HG02981 (cell line): ENCODE data around the gene ST6GALNAC6.
"Not testable (repeated sequence)": the region's sequence is repeated elsewhere in the genome, so short reads cannot be mapped to it uniquely, and the experiment has no call there.

Source experiments
- ATAC-seq: cut with Tn5 transposase; IDR thresholded peaks from one replicate; pipeline ENCODE4 v1.9.1; 2021; ENCODE audit warnings: mild to moderate bottlenecking, moderate library complexity; ENCODE audit not compliant: unreplicated experiment

ST6GALNAC6 gene

DNA sequence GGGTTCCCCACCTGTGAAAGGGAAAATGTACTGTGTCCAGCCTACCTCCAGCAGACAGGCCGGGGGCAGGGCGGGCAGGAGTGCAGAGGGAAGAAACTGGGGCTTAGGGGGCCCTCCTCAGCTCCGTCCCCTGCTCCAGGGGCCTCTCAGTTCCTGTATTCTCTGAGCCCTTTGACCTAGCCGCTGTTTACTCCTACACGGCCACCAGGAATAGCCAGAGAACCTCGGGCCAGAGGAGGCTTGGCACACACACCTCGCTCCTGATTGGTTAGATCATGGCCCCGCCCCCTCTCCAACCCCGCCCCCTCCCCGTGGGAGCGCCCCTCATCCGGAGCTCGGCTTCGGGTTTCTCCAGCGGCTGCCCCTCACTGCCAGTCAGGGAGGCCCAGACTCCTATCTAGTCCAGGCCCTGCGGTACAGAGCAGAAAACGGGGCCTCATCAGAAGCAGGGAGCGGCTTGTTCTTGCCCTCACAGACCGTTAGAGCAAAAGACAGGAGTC lies 2.2 kb downstream of the ST6GALNAC6 start:
- ATAC-seq: no peak

GRCh38 chr9:127896395-127897192 lies 2.8 kb downstream of the ST6GALNAC6 start:
- no peak for ATAC-seq

DNA sequence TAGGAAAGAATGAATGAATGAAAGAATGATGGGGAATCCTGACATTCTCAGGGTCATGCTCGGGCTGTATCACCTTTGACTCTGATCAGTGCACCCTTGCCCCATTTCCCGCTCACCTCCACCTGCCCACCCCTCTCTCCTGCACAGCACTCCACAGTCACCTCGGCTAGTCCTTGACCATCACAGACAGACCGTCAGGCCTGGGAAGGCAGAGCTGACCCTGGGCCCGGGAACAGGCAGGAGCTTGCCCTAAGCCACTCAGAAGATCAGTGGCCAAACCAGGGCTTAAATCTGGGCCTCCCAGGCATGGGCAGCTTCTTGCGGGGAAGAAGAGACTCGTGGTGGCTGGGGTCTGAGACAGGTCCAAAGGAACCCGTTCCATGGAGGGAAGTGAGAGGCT lies 3.6 kb downstream of the ST6GALNAC6 start:
- ATAC-seq: no peak

DNA sequence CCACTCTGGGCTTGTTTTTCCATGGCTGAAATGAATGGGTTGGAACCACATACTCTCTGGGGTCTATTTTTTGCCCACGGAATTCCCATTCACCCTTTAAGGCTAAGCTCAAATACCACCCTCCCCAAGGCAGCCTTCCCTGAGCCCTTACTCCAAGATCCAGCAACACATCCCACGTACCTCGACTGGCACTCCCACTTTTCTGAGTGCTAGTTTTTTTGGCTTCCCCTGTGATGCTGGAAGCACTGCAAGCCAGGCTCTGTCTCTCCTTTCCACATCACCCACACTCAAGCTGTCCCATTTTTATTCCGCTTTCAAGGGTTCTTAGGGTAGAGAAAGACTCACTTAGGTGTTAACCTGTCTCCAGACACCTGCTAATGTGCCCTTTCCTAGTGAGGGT lies 6.0 kb downstream of the ST6GALNAC6 start:
- no peak for ATAC-seq

DNA sequence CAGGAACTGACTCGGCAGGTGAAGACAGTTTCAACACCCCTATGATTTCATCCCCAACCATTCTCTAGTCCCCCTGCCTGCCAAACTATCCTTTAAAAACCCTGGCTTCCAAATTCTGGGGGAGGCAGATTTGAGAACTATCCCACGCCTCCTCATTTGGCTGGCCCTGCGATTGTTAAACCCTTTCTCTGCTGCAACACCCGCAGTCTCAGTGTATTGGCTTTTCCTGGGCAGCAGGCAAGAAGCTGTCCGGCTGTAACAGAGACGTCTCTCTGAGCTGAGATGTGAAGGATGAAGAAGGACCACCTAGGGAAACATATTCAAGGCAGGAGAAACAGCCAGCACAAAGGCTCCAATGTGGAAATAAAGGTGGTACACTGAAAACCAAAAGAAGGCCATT lies 6.6 kb downstream of the ST6GALNAC6 start:
- ATAC-seq: no peak

DNA sequence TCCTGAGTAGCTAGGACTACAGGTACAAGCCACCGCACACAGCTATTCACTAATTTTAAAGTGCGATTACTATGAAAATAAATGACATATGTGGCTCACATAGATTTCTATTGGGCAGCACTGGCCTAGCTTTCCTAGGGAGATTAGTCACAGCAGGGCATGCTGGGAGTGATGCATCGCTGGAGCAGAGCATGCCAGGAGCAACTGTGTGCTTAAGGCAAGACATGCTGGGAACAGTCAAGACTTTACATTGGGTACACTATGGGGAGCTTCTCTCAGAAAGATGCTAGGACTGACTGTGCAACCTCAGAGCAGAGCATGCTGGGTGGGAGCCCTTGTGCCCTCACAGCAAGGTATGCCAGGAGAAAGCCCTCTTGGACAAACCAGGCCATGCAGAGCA lies 9.3 kb downstream of the ST6GALNAC6 start:
- no peak for ATAC-seq

DNA sequence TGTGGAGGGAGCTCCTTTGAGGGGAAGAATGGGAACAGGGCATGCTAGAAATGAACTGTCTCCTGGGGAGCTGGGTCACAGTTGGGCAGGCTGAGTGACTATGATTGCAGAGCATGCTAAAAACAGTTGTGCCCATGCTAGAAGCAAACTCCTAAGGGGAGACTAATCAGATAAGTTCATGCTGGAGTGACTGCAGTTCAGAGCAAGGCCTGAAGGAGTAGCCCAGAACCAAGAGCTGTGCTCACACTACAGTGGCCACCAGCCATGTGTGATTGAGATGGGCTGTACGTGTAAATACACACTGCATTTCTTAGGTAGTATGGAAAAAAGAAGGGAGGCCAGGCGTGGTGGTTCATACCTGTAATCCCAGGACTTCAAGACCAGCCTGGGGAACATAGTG lies 11.6 kb downstream of the ST6GALNAC6 start:
- ATAC-seq: no peak

DNA sequence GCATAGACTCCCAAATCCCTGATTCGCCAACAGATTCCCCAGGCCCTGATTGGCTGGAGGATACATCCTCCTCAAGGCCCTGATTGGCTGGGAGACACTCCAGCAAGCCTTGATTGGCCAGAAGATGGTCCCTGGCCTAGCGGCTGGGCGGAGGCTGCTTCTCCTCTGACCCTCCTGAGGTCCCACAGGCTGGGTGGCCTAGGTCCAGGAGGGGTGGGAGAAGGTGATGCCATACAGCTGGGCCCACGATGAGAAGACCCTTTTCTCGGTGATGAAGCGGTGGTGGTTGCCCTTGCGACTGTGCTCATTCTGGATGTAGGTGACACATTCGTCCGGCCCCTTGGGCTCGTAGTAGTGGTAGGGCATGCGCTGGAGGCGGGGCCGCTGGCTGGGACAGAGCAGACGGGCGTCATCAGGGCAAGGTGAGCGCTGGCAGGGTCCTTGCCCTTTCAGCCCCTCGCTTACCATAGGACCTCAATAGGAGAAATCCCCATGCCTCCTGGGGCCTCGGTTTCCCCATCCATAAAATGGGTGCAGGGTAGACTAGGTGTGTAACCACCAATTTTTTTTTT lies 12.9 kb downstream of the ST6GALNAC6 start:
- ATAC-seq: no peak

DNA sequence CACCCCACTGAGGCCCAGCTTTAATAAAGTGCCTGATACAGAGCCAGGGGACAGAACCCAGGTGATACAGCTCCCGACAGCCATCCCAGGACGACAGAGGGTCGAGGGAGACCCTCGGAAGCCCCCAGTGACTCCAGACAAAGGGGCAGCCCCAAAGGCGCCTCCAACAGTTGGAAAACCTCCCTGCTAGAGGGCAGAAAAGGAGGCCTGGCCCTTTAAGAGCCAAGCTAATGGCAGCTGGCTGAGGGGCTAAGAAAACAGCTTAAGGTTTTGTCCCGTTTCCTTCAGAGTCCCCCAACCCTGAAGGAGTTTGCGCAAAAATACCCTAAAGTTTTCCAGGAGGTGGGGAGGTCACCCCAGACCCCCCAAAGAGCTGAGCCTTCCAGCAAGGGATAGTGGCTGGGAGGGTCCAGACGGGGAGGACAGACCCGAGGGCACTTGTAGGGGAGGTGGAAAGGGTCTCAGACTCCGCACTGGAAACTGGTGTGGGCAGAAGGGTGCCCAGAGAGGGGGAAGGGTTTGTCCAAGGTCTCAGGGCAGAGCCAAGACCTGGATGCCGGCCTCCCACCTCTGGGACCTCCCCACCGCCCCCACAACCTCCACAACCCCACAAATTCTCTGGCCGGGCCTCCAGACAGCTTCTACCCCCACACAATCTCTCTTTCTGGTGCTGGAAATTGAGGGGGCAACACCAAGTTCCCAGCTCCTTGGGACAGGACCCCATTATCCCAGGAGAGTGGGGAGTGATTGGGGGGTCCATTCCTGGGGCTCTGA lies 13.7 kb downstream of the ST6GALNAC6 start:
- no peak for ATAC-seq

DNA sequence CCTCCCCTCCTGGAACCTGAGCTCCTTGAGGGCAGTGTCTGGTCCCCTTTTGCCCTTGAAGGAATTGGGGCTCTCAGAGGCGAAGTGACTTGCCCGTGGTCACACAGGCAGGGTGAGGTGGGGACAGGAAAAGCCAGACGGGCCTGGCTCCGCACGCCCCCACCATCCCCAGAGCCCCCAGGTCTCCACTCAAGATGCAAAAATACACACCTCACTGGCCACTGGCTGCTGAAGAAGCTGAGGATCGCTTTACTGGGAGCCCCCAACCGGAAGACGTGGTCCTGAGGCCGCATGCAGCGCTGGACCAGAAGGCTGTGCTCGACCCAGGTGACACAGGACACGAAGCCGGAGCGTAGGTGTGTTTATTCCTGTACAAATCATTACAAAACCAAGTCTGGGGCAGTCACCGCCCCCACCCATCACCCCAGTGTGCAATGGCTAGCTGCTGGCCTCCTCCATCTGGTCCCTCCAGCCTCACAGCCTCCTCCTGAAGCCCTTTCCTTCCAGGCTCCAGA lies 14.4 kb downstream of the ST6GALNAC6 start:
- no peak for ATAC-seq

GRCh38 chr9:127884427-127884911 lies 14.9 kb downstream of the ST6GALNAC6 start:
- no peak for ATAC-seq

GRCh38 chr9:127883959-127884358 lies 15.4 kb downstream of the ST6GALNAC6 start:
- ATAC-seq: no peak

DNA sequence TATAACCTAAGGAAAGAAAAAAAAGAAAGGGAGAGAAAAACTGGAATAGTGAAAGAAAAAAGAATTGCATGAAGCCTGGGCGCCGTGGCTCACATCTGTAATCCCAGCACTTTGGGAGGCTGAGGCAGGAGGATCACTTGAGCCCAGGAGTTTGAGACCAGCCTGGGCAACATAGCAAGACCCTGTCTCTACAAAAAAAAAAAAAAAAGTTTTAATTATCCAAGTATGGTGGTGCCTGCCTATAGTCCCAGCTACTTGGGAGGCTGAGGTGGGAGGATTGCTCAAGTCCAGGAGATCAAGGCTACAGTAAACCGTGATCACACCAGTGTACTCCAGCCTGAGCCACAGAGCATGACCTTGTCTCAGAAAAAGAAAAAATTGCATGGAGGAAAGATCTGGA lies 17.7 kb downstream of the ST6GALNAC6 start:
- ATAC-seq: not testable (repeated sequence)

DNA sequence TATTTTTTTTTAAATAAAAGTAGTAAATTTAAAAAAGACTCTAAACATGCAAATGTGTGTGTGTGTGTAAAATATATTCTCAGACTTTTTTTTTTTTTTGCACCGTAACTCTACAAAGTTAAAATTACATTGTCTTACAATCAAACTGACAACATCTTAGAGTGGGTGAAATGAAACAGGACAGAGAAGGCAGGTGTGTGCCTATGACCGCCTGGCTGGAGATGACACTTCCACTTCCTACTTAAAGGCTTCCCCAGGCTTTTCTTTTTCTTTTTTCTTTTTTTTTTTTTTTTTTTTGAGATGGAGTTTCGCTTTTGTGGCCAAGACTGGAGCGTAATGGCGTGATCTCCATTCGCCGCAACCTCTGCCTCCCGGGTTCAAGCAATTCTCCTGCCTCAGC lies 19.3 kb downstream of the ST6GALNAC6 start:
- ATAC-seq: no peak

- ATAC-seq: no peak
Observed at GRCh38 chr9:127878652-127879390, 20.6 kb downstream of the ST6GALNAC6 start.

- no peak for ATAC-seq
Observed at GRCh38 chr9:127878001-127878651, 21.3 kb downstream of the ST6GALNAC6 start.

GRCh38 chr9:127877566-127877998 lies 21.8 kb downstream of the ST6GALNAC6 start, which contains the start of gene AK1:
AK1 (minus strand) TSS chr9:127877675; CDS start chr9:127874617, 3,058 bp downstream.
- ATAC-seq: no peak

DNA sequence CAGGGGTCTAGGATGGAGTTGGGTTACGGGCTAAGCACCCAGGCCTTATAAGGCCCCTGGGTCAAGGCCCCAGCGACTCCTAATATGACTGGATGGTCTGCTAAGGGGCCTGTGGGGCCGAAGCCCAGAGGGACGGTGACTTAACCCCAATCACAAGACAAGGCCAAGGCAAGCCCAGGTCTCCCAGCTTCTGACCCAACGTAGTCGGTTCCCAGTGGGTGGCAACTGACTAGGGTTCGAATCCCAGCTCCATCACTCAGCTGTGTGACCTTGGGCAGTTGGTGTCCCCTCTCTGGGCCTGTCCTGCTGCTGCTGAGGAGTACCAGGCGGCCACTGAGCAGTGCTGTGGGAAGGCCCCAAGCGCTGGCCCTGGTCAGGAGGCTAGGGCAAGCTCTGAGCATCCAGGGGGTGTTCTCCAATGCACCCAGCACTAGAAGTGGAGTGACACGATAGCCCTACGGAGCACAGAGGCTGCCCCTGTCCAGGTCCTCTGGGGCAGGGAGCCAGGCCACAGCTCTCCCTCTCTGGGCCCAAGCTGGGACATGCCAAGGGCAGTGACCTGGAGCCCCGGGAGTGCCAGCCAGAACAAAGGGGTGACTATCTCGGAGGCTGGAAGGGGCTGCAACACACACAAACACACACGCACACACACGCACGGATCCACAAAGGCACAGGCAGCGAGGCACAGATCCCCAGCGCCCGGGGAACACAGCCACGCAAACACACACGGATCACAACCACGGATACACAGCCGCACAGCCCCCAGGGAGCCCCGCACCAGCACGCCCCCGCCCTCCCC lies 22.4 kb downstream of the ST6GALNAC6 start:
- no peak for ATAC-seq
